GM18951 (cell line): ENCODE results near the gene HIGD1A.

Experiments used
- POLR2A ChIP-seq: IDR thresholded peaks from 4 replicates; pipeline ENCODE4 v1.6.1; 2011; ENCODE audit warnings: mild to moderate bottlenecking; ENCODE audit not compliant: insufficient read length, insufficient read depth; ENCODE audit errors: extremely low read depth
- in situ Hi-C: fragments of 300-500 bp; cut with MboI; formaldehyde crosslinking; loops from one replicate; pipeline ENCODE4 v1.12.0; 2022; ENCODE audit warnings: low sequenced_read_pairs, mixed read lengths, inconsistent platforms; ENCODE audit not compliant: unreplicated experiment

The HIGD1A gene

DNA sequence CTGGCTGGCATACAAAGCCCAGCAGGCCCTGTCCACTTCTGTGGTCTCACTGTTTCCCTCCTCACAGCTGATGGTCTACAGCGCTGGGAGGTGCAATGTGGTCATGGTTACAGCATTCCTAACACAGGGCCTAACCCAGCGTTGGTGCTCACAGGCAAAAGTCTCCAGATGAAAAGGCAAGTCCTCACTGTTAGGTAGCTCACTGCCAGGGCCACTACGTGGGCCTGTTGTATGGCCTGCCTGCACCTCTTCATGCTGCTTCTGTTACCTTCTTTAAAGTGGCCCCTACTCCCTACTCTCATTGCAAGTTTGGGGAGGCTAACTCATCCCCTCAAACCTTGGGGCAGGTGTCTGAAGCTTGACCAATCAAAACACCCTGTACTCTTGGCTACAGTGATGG, 62.5 kb downstream of the HIGD1A start:
- no peak for TF ChIP-seq POLR2A
- in situ Hi-C loops: no loop called here

DNA sequence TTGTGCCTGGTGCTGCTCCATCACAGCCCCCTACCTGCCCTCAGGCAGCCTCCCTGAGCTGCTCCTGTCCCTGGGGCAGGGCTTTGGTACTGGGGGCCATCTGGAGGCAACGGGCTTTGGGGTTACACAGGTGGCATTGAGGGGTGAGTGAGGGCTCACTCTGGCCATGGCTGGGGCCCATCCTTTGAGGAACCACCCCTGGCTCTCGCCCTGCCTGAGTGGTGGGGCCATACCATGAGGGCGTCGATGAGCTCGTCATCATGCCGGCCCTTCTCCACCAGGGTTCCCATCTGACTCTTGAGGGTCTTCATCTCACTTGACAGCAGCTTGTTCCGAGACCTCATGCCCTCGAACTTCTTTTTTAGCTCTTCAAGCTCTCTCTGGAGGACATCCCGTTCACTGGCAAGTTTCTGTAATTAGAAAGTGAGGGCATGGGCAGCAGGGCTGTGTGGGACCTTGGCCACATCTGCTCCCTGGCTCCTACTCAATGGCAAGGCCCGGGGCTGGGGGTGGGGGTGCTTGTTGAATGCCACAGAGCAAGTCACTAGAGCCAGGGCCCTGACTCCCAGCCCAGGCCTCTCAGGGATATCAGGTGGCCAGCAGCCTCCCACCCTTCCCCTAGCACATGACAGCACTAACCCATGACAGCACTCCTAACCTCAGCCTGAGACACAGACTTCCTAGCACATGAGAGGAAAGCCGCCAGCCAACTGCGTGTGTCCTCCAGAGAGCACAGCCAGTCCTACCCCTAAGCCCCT, 64.7 kb downstream of the HIGD1A start:
- no peak for TF ChIP-seq POLR2A
- in situ Hi-C loops: no loop called here

DNA sequence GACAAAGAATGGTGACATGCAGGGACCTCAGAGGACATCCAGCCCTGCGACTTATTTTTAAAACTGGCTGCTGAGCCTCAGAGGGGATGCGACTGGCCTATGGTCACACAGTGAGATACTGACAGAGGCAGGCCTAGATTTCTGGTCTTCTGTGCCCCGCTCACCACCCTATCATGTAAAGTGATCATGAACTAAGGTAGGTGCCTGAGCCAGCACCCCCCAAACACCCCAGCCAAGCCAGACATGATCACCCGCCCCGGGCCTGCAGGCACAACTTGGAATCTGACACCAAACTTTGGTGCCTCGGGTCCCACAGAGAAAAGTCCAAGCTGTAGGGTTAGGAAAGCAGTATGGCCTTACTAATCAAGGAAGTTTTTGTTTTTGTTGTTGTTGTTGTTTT, 67.8 kb downstream of the HIGD1A start:
- no peak for TF ChIP-seq POLR2A
- in situ Hi-C loops: no loop called here

DNA sequence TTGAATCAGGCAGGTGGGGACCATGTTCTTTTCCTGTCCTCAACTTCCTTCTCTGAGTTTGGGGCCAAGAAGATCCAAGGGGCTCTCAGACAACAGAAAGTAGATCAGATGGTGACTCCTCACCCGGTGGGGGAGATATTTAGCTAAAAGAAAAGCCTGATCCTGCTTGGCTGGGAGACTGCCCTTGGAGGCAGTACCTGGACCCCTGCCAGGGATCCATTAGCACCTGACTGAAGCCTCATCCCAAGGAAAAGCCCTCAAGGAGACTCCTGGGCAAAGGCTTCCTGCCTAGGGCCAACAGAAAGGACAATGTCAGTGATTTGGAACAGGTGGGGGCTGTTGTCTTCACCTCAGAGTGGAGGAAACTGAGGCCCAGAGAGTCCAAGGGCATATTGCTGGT, 68.2 kb downstream of the HIGD1A start:
- in situ Hi-C loops: no loop called here
- TF ChIP-seq POLR2A: no peak

DNA sequence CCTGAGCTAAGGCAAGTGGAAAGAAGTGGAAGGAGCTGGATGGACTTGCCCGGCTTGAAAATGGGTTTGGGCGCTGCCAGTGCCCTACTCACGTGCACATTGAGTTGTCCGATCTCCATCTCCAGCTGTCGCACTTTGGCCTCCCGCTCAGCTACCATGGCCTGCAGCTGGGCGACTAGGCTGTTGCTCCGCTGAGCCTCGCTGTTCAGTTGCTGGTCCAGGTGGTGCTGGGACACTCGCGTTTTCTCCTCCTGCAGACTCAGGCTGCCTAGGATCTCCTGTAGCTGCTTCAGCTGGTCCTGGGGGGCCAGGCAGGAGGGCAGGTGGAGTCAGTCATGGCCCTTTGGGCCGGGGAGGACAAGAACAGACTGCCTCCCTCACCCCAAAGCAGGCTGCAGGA, 68.7 kb downstream of the HIGD1A start:
- in situ Hi-C loops: no loop called here
- no peak for TF ChIP-seq POLR2A

DNA sequence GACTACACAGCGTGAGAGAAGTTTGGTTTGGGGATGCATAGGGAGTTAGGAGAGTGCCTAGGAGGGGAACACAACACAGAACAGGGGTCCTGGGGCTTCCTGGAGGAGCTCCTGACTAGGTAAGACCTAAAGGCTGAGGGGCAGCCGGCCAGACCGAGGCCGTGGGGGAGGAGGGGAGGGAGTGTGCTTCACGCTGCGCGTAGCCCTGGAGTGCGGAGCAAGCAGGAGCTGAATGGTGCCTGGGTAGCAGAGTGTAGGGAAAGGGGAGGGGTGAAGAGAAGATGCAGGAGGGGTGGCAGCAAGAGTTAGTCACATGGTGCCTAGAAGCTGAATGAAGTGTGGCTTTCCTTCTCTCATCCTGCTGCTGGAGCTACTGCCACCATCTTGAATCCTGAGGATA, 69.3 kb downstream of the HIGD1A start:
- in situ Hi-C loops: no loop called here
- TF ChIP-seq POLR2A: no peak

DNA sequence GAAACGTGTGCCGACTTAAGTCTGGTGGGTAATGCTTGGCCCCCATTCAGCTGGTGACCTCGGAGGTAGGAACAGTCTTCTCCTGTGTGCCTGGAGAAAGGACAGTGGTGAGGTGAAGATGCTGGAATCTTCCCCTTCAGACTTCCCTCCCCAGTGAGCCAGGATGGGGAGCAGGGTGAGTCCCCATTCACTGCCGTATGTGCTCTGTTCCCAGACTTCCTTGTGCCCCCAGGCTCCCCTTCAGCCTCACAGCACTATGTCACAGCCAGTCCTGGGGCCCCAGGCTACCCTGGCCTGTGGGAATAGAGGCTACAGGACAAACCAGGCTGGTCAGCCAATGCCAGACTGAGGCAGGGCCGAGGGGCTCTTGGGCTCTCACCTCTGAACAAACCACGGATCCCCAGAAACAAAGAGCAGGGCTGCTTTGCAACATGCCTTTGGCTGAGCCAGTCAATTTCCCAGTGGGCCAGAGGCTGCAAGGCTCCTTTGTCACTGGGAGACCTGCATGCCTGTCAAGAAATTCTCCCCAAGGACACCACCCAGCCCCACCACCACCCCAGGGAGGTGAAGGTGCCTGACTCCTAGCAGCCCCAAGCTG, 69.9 kb downstream of the HIGD1A start:
- no peak for TF ChIP-seq POLR2A
- in situ Hi-C loops: no loop called here

DNA sequence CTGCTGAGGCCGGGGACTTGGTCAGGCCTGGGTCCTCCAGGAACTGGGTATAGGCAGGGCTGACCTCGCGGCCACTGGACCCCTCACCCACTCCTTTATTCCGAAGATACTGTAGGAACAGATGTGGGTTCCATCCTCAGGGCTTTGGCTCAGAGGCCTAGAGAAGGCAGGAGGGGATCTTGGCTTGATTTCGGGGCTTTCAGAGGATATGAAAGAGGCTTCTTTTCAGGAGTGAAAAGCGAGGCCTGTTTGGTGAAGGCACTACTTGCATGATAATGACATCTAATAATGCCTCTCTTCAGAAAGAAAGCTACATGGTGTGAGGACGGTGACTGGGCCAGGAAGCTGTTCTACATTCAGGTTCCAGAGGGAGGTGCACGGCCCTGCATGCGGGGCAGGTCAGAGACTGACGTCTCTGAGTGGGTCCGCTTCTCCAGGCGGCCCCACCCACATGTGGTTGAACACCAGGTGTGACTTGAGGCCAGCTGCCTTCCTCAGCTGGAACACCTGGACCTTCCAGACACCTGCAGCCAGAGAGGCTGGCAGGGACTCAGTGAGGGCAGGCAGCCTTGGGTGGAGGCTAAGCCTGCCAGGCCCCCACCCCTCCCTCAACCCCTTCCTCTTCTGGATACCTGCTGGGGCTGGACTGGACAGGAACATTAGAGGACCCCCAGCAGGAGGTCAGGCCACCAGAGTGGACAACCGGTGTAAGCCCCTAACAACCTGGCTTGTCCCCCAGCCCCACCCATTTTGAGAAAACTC, 70.6 kb downstream of the HIGD1A start:
- TF ChIP-seq POLR2A: no peak
- in situ Hi-C loops: no loop called here
